GM18502 (cell line): ENCODE measurements around the gene PHTF2.
A peak's percentile ranks its signal among the peaks of the same experiment; 100 is the strongest.

ENCODE experiments used
- ATAC-seq: cut with Tn5 transposase; IDR thresholded peaks from one replicate; pipeline ENCODE4 v1.9.1; 2021; ENCODE audit warnings: mild to moderate bottlenecking; ENCODE audit not compliant: unreplicated experiment, poor library complexity

Gene PHTF2

DNA sequence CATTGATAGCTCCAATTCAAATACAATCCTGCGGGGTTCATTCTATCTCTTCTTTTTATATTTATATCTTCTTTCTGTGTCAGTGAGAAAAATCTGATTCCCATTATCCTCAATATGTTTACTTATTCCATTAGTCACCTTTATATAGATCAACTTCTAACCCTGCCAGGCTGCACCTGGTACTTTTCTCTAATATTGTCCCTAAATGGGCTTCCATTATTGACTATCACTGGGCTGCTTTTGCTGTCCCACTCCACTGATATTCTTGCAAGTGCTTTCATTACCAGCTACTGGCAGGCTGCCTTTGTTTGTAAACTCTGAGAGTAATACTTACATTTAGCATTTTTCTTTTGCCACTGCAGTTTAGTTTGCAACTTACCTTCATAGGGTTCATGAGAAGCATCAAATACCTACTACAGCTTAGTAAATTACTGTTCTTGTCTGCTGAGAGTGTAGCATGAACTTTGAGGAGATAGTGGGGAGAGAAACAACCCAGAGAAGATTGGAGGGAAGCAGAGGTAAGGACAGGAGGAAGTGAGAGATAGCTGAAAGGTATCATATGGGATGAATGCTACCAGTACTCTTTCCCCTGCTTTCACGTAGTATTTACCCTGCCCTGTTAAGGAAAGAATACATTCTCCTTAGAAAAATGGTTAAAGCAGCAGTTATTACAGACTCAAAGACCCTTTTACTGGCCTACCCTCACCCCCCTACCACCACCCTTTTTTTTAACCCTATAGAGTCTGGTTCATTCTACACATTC, 119.1 kb downstream of the PHTF2 start:
- ATAC-seq, result no peak

DNA sequence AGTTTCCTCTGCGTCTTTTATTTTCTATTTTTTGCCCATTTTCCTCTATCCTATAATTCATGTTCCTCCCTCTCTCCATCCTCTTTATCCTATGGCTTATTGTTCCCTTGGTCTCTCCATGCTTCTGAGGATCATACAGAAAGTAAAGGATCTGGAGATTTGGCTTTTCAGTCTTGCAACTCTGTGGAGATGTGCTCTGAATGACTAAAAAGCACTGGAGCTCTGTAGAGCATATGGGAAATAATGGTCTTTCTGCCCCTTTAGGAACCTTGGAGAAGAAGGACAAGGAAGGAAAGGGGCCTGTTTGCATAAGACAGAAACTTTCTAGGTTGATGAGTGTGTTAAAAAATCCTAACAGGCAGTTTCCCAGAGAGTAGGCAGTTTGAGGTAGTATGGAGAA, 120.1 kb downstream of the PHTF2 start:
- no peak for ATAC-seq

- ATAC-seq, result no peak
Observed at GRCh38 chr7:77923419-77923818, 124.8 kb downstream of the PHTF2 start.

- no peak for ATAC-seq
Observed at GRCh38 chr7:77930496-77930895, 131.9 kb downstream of the PHTF2 start.

DNA sequence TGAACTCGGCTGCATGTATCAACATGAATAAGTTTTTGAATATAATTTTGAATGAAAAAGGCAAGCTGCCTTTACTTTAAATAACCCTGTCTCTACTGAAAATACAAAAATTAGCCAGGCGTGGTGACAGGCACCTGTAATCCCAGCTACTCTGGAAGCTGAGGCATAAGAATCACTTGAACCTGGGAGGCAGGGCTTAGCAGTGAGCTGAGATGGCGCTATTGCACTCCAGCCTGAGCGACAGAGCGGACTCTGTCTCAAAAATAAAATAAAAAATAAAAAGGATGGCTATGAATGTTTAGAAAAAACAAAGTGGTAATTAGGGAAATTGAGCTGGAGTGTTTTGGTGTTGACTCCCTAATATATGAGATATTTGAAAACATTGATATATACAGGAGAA, 133.3 kb downstream of the PHTF2 start:
- no peak for ATAC-seq

- no peak for ATAC-seq
Observed at GRCh38 chr7:77933394-77933793, 134.8 kb downstream of the PHTF2 start.

DNA sequence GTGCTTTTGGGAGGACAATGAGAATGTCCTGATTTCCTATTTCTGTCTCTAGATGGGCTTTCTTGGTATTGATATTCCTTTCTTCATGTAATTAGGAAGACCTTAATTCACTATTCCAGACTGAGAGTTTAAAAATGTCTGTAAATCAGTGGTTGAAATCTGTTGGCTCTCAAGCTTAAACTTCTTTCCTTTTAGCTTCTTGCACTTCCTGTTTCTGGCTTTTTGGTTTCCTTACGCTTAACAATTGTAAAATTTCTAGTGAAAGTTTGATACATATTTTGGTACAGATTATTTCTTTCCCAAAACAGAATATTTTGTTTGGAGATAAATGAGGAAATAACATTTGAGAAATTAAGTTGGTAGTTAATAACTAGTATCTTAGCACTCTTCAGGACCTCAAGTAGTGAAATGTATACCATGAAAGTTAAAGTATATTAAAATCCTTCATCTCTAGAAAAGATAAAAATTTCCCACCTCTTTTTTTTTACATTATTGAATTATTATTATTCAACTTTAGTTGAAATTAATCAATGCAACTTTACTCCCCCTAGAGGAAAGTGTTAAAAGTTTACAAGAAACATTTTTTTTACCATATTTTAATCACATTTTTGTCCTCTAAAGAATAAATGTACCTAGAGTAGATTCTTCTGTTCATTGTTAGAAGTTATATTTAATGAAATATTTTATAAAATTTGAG, 137.2 kb downstream of the PHTF2 start:
- ATAC-seq, result no peak

DNA sequence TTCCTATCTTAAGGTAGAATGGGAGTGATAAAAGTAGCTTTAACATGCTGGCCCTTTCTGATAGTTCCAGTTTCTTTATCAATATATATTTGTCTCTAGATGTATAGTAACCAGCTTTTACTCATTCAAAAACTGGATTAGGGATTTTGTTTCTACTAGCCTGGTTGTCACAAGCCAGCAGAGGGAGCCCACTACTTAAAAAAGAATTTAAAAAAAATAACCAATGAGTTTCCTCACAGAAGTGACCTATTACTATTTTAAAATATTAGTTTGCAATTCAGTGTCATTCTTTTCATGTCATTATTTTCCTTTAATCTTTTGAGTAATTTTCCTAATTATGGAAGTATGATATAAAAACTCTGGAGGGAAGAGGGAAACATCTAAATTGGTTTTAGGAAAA, 142.1 kb downstream of the PHTF2 start:
- peak; percentile 55 for ATAC-seq

DNA sequence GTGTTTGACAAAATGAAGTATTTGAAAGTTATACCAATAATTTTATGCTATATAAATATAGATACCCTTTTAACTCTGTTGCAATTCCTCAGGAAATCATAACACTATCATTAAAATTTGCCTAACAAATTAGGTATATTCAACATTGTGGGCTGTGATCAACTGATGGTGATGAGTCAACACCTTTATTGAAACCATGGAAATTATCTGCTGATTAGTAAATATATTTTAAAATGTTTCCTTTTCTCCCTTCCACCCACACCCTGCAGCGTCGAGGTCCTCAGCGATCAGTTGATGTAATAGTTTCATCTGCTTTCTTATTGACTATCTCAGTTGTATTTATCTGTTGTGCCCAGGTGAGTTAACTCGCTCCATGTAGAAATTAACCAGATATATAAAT, 143.9 kb downstream of the PHTF2 start:
- no peak for ATAC-seq

- no peak for ATAC-seq
Observed at GRCh38 chr7:77944183-77945182, 145.9 kb downstream of the PHTF2 start.

GRCh38 chr7:77950548-77950947, 152.0 kb downstream of the PHTF2 start:
- ATAC-seq, result no peak

DNA sequence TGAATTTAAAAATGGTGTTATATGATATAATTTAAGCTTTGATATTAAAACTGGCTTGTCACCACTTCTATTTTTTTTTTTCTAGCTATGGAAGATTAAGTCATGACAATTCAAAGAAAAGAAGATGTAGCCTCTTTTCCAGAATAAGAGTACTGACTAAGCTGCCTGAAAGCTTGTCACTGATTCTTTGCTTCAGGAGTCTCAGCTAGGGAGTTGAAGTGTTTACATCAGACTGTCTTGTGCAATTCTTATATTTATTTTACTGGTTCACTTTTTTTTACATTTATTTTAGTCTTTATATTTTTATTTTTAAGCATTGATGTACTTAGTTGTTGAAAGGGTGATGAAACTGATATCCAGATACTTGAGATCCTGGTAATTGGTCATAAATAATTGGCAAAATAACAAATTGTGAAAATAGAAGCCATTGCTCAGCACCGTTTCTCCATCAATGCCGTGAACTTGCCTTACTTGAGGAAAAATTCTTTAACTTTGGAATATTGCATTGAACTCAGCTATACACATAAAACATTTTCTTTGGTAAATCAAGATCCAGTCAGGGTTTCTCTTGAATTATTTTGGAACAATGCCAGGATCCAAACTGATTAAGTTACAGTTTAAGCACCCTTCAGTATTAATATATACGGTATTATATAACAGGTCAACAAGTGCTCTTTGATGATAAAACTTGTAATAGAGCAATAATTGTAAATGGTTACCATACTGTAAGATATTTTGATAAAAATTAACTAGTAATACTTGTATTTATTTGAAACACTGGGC, 156.4 kb downstream of the PHTF2 start:
- ATAC-seq, result no peak

DNA sequence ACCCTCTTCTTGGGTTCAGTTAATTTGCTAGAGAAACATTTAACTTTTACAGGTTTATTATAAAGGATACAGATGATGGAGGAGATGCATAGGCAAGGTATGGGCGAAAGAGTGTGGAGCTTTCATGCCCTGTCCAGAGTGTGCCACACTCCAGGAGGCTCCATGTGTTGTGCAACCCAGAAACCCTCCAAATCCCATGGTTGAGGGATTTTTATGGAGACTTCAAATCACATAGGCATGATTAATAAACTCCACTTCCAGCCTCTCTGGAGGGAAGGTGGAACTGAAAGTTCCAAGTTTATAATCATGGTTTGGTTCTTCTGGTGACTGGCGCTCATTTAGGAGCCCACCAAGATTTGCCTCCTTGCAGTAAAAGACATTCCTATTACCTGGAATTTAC, 159.9 kb downstream of the PHTF2 start:
- ATAC-seq, result no peak

GRCh38 chr7:77959080-77959479, 160.5 kb downstream of the PHTF2 start:
- no peak for ATAC-seq

GRCh38 chr7:77960336-77960735, 161.8 kb downstream of the PHTF2 start:
- ATAC-seq, result no peak

GRCh38 chr7:77967429-77967828, 168.9 kb downstream of the PHTF2 start:
- no peak for ATAC-seq

DNA sequence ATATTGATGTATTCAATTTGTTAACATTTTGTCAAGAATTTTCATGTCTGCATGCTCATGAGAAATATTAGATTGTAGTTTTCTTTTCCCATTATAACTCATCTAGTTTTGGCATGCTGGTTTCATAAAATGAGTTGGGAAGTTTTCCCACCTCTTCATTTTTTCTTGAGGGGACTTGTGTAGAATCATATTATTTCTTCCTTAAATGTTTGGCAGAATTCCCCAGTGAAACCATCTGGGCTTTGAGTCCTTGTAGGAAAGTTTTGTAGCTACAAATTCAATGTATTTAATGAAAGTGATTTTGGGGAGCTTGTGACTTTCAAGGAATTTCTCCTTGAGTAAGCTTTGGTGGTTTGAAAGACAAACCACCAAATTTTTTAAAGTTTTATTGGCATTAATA, 173.2 kb downstream of the PHTF2 start:
- no peak for ATAC-seq

DNA sequence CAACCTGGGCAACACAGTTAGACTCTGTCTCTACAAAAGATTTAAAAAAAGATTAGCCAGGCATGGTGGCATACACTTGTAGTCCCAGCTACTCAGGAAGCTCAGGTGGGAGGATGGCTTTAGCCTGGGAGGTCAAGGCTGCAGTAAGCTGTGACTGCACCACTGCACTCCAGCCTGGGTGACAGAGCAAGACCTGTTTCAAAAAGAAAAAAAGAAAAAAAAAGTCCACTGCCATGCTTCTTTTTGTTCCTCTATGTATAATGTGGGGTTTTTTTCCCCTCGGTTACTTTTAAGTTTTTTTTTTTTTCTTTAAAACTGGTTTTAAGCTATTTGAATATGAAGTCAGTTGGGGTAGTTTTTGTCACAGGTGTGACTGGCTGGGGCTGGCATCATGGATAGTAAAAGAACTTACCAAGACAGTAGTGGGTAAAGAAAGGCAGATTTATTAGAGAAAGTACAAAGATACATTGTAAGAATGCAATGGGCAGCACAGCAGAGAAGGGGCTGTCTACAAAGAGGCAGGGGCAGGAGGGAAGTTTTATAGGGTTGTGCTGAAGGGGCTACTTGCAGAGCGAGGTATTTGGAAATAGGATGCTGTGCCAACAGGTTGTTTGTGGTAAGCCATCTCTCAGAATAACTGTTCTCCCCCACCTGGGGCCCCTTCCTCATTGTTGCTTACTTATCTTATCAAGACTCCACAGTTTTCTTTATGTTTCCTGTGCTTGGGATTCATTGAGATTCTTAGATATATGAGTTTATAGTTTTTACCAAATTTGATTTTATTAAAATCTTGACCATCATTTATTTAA, 177.3 kb downstream of the PHTF2 start:
- no peak for ATAC-seq

DNA sequence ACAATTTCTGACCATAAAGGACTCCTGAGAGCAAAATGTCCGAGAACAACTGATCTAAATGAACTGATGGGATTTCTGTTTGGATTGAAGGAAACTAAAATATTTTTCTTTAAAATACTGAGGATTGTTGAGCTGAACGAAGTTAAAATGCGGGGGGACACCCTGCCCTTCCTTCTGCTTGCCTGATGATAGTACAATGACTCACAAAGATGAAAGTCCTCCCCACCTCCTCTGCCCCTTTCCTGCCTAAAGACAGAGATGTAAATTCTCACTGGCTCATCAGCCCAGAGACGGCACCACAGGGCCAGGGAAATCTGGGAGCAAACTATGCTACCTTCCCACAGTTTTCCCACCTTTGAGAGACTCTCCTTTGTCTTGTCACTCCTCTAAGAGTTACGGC, 180.6 kb downstream of the PHTF2 start:
- ATAC-seq, result no peak
